K562 (cell line): Measurements from ENCODE around the gene ATF6B. TPM values are rescaled to one million over a fixed set of nuclear protein-coding genes. Genes with fewer than 3 reads are reported as not detected.

Experiments
- ASH1L ChIP-seq: fragments of 450-650 bp; IDR thresholded peaks from 2 replicates; pipeline ENCODE4 v1.6.1; 2018; ENCODE audit warnings: borderline replicate concordance, mild to moderate bottlenecking, low read depth; ENCODE audit not compliant: partially characterized antibody
- ETV1 ChIP-seq: fragments of 450-650 bp; conservative IDR thresholded peaks from 2 replicates; pipeline ENCODE4 v1.6.1; 2016; ENCODE audit warnings: missing genetic modification characterization, control low read depth, low read depth, missing compliant biosample characterization
- FOXJ3 ChIP-seq: sonication (generic); formaldehyde crosslinking; IDR thresholded peaks from 2 replicates; pipeline ENCODE4 v1.4.0; 2020; ENCODE audit warnings: mild to moderate bottlenecking, missing genetic modification reagents
- GABPB1 ChIP-seq: sonication (generic); formaldehyde crosslinking; IDR thresholded peaks from 2 replicates; pipeline ENCODE4 v1.8.0; 2022; ENCODE audit warnings: mild to moderate bottlenecking, missing genetic modification reagents
- JUN ChIP-seq, 2 experiments: sonication (generic) in 1 of 2; formaldehyde crosslinking in 1 of 2; IDR thresholded peaks; 2 replicates each; pipeline versions ENCODE4 v1.6.1 to v1.8.0; 2012 to 2022; ENCODE audit warnings: borderline replicate concordance in 2 of 2, mild to moderate bottlenecking in 2 of 2, improper control_type of control experiment in 1 of 2, low read depth in 1 of 2, low read length in 1 of 2, missing genetic modification reagents in 1 of 2
- NBN ChIP-seq: fragments of 450-650 bp; IDR thresholded peaks from 2 replicates; pipeline ENCODE4 v1.6.1; 2016; ENCODE audit warnings: low read depth, mild to moderate bottlenecking
- NFIC ChIP-seq: fragments of 450-650 bp; IDR thresholded peaks from 2 replicates; pipeline ENCODE4 v1.6.1; 2017; ENCODE audit warnings: mild to moderate bottlenecking, inconsistent platforms
- RB1 ChIP-seq: fragments of 450-650 bp; IDR thresholded peaks from 2 replicates; pipeline ENCODE4 v1.6.1; 2017; ENCODE audit warnings: low read depth, mild to moderate bottlenecking
- RFX1 ChIP-seq: fragments of 450-650 bp; IDR thresholded peaks from 2 replicates; pipeline ENCODE4 v1.6.1; 2016; ENCODE audit warnings: mild to moderate bottlenecking, moderate library complexity
- SAFB ChIP-seq: fragments of 200-400 bp; formaldehyde crosslinking; IDR thresholded peaks from 2 replicates; pipeline ENCODE4 v1.6.1; 2017; ENCODE audit warnings: low read depth, low read length, borderline replicate concordance
- TAF9B ChIP-seq: fragments of 450-650 bp; IDR thresholded peaks from 2 replicates; pipeline ENCODE4 v1.6.1; 2018; ENCODE audit warnings: mild to moderate bottlenecking; ENCODE audit not compliant: partially characterized antibody
- polyA plus RNA-seq, 8 experiments: library from polyadenylated mRNA; depleted of rRNA in 4 of 8; stranded (reverse) in 5 of 8; unstranded in 3 of 8; fragments of >200 nt; fragmentation: Nextera tagmentation in 2 of 8; fragmentation: Illumina TruSeq in 1 of 8; extraction: Ambion mirVana in 2 of 8; extraction: Trizol in 1 of 8; gene quantifications; 2 replicates each; pipeline versions ENCODE4 v1.2.1 to v1.2.3, GENCODE V29; 2011 to 2014; ENCODE audit warnings: inconsistent platforms in 1 of 8, missing spikeins in 1 of 8
- total RNA-seq, 7 experiments: library from RNA; depleted of rRNA in 6 of 7; stranded (reverse); fragments of >200 nt in 6 of 7; fragmentation: Illumina TruSeq in 2 of 7; extraction: Trizol in 2 of 7; gene quantifications; 2 replicates each; pipeline versions ENCODE4 v1.2.1 to v1.2.3, GENCODE V29; 2011 to 2021; ENCODE audit warnings: low replicate concordance in 1 of 7
- TF ChIP-seq, protein P1 (sequence below): fragments of 450-650 bp; IDR thresholded peaks from 2 replicates; pipeline ENCODE4 v1.7.1; 2018; ENCODE audit warnings: mild to moderate bottlenecking, low read depth; ENCODE audit not compliant: partially characterized antibody
- TF ChIP-seq, protein P2 (sequence below): IDR thresholded peaks from 2 replicates; pipeline ENCODE4 v1.6.1; 2011; ENCODE audit warnings: borderline replicate concordance, low read depth, mild to moderate bottlenecking, moderate library complexity, low read length; ENCODE audit not compliant: insufficient read depth, poor library complexity, severe bottlenecking
- TF ChIP-seq, protein P3 (sequence below), 2 experiments: fragments of 200-800 bp in 1 of 2; sonication (Bioruptor generic) in 1 of 2; sonication (generic) in 1 of 2; formaldehyde crosslinking in 1 of 2; IDR thresholded peaks in 1 of 2; conservative IDR thresholded peaks in 1 of 2; 2 replicates each; pipeline versions ENCODE4 v1.5.0 to v1.6.1; 2016 to 2020; ENCODE audit warnings: missing compliant biosample characterization in 1 of 2, missing genetic modification characterization in 1 of 2, missing genetic modification reagents in 1 of 2
- TF ChIP-seq, protein P4 (sequence below): sonication (generic); formaldehyde crosslinking; IDR thresholded peaks from 2 replicates; pipeline ENCODE4 v1.5.0; 2020; ENCODE audit warnings: missing genetic modification reagents
- TF ChIP-seq, protein P5 (sequence below): sonication (generic); formaldehyde crosslinking; IDR thresholded peaks from 2 replicates; pipeline ENCODE4 v1.8.0; 2022; ENCODE audit warnings: missing genetic modification reagents, mild to moderate bottlenecking, moderate library complexity, borderline replicate concordance

The ATF6B gene
- total and polyA plus RNA-seq, 9 of the 15 experiments (the other 6 are each of a cell fraction or from before 2014, with no cell fraction given) = 20.7 to 131 (median 31.7) TPM

DNA sequence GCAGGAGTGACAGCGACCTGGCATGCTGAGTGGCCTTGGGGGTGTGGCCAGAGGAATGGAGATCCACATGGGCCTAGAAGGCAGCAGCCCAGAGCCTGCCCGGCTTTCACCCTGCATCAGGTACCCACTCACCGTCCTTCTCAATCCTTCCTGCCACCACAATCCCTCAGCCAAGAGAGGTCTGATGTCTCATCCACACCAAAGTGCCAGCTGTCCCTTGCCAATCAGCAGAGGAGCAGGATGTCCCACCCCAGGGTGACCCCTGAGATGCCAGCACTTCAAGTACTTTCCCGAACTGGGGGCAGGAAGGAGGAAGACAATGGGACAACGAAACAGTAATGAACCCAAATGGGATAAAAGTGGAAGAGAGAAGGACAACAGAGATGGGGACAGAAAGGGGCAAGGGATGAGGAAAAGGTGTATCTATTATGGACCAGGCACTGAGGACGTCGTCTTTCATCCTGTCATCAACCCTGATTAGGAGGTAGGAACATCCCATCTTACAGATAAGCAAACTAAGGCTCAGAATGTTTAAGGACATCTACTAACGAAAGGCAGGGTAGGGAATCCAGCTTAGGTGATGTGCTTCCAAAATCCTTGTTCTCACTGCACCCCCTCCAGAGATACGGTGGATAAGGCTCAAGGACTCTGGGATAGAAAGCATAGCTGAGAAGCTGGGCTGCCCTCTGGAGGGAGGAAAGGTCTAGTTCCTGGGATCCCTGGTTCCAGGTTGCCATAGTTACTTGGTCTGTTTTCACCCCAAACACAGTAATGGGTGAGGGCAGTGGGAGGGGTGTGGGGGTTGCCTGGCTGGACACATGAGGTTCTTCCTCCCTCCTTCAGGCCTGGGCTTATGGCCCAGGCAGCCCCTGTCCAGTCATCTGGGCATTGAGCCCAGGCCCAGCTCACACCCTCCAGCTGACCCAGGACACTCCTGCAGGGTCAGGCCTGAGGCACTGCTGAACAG lies 14.4 kb downstream of the ATF6B start (continued):
- TF ChIP-seq, protein P1, sequence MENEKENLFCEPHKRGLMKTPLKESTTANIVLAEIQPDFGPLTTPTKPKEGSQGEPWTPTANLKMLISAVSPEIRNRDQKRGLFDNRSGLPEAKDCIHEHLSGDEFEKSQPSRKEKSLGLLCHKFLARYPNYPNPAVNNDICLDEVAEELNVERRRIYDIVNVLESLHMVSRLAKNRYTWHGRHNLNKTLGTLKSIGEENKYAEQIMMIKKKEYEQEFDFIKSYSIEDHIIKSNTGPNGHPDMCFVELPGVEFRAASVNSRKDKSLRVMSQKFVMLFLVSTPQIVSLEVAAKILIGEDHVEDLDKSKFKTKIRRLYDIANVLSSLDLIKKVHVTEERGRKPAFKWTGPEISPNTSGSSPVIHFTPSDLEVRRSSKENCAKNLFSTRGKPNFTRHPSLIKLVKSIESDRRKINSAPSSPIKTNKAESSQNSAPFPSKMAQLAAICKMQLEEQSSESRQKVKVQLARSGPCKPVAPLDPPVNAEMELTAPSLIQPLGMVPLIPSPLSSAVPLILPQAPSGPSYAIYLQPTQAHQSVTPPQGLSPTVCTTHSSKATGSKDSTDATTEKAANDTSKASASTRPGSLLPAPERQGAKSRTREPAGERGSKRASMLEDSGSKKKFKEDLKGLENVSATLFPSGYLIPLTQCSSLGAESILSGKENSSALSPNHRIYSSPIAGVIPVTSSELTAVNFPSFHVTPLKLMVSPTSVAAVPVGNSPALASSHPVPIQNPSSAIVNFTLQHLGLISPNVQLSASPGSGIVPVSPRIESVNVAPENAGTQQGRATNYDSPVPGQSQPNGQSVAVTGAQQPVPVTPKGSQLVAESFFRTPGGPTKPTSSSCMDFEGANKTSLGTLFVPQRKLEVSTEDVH = peak; percentile 55
- TF ChIP-seq ASH1L (no peak), RFX1 (peak; percentile 96), RB1 (peak; percentile 41; the same call in 1 of the 2 replicates), JUN (IDR thresholded peaks at IDR 0.05; ENCODE audit: borderline replicate concordance, low read depth, low read length) (peak; percentile 31; the same call in 1 of the 2 replicates), JUN (CRISPR knock-in tag; IDR thresholded peaks at IDR 0.05; ENCODE audit: borderline replicate concordance) (no peak), SAFB (no peak), TAF9B (no peak), GABPB1 (CRISPR knock-in tag) (0 out of 2 replicates have a peak, but pooled peaks have one; percentile 25), NFIC (0 out of 2 replicates have a peak, but pooled peaks have one; percentile 12), NBN (no peak), ETV1 (tag) (0 out of 2 replicates have a peak, but pooled peaks have one; percentile 16), FOXJ3 (CRISPR knock-in tag) (peak; percentile 96)
- TF ChIP-seq, protein P2, sequence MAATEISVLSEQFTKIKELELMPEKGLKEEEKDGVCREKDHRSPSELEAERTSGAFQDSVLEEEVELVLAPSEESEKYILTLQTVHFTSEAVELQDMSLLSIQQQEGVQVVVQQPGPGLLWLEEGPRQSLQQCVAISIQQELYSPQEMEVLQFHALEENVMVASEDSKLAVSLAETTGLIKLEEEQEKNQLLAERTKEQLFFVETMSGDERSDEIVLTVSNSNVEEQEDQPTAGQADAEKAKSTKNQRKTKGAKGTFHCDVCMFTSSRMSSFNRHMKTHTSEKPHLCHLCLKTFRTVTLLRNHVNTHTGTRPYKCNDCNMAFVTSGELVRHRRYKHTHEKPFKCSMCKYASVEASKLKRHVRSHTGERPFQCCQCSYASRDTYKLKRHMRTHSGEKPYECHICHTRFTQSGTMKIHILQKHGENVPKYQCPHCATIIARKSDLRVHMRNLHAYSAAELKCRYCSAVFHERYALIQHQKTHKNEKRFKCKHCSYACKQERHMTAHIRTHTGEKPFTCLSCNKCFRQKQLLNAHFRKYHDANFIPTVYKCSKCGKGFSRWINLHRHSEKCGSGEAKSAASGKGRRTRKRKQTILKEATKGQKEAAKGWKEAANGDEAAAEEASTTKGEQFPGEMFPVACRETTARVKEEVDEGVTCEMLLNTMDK = peak; percentile 52
- TF ChIP-seq, protein P3, sequence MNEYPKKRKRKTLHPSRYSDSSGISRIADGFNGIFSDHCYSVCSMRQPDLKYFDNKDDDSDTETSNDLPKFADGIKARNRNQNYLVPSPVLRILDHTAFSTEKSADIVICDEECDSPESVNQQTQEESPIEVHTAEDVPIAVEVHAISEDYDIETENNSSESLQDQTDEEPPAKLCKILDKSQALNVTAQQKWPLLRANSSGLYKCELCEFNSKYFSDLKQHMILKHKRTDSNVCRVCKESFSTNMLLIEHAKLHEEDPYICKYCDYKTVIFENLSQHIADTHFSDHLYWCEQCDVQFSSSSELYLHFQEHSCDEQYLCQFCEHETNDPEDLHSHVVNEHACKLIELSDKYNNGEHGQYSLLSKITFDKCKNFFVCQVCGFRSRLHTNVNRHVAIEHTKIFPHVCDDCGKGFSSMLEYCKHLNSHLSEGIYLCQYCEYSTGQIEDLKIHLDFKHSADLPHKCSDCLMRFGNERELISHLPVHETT (CRISPR knock-in tag; conservative IDR thresholded peaks at IDR 0.05 in 1 of 2, IDR thresholded peaks at IDR 0.05 in 1 of 2) = 0 out of 4 replicates have a peak, but pooled peaks of 1 of the 2 experiments have one; percentile 24
- TF ChIP-seq, protein P4, sequence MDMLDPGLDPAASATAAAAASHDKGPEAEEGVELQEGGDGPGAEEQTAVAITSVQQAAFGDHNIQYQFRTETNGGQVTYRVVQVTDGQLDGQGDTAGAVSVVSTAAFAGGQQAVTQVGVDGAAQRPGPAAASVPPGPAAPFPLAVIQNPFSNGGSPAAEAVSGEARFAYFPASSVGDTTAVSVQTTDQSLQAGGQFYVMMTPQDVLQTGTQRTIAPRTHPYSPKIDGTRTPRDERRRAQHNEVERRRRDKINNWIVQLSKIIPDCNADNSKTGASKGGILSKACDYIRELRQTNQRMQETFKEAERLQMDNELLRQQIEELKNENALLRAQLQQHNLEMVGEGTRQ = no peak
- TF ChIP-seq, protein P5, sequence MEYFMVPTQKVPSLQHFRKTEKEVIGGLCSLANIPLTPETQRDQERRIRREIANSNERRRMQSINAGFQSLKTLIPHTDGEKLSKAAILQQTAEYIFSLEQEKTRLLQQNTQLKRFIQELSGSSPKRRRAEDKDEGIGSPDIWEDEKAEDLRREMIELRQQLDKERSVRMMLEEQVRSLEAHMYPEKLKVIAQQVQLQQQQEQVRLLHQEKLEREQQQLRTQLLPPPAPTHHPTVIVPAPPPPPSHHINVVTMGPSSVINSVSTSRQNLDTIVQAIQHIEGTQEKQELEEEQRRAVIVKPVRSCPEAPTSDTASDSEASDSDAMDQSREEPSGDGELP (CRISPR knock-in tag) = peak; percentile 68
